ENCODE measurements around the gene GALNS.

Gene GALNS

GRCh38 chr16:88888057-88888456, 31.3 kb upstream of the GALNS start:
- in situ Hi-C loops (cut with MboI; ENCODE audit: low sequenced_read_pairs, unreplicated experiment) = no loop called here
- no peak for TF ChIP-seq CTCF (IDR thresholded peaks at IDR 0.05; ENCODE audit: borderline replicate concordance, control extremely low read depth, extremely low read depth, insufficient read depth, missing control alignments)
- no peak for DNase-seq (ENCODE audit: low spot score)

- TF ChIP-seq CTCF (IDR thresholded peaks at IDR 0.05; ENCODE audit: borderline replicate concordance, control extremely low read depth, extremely low read depth, insufficient read depth, missing control alignments) = no peak
- in situ Hi-C loops (cut with MboI; ENCODE audit: low sequenced_read_pairs, unreplicated experiment) = no loop called here
- no peak for DNase-seq (ENCODE audit: low spot score)
Measured at GRCh38 chr16:88886845-88887521, 30.2 kb upstream of the GALNS start.

GRCh38 chr16:88886420-88886844, 29.7 kb upstream of the GALNS start:
- no peak for TF ChIP-seq CTCF (IDR thresholded peaks at IDR 0.05; ENCODE audit: borderline replicate concordance, control extremely low read depth, extremely low read depth, insufficient read depth, missing control alignments)
- in situ Hi-C loops (cut with MboI; ENCODE audit: low sequenced_read_pairs, unreplicated experiment) = no loop called here
- DNase-seq (ENCODE audit: low spot score) = no peak

GRCh38 chr16:88885693-88886280, 29.0 kb upstream of the GALNS start:
- TF ChIP-seq CTCF (IDR thresholded peaks at IDR 0.05; ENCODE audit: borderline replicate concordance, control extremely low read depth, extremely low read depth, insufficient read depth, missing control alignments) = no peak
- in situ Hi-C loops (cut with MboI; ENCODE audit: low sequenced_read_pairs, unreplicated experiment) = no loop called here
- DNase-seq (ENCODE audit: low spot score) = no peak

- in situ Hi-C loops (cut with MboI; ENCODE audit: low sequenced_read_pairs, unreplicated experiment) = no loop called here
- no peak for DNase-seq (ENCODE audit: low spot score)
- TF ChIP-seq CTCF (IDR thresholded peaks at IDR 0.05; ENCODE audit: borderline replicate concordance, control extremely low read depth, extremely low read depth, insufficient read depth, missing control alignments) = no peak
Measured at GRCh38 chr16:88884569-88885271, 28.0 kb upstream of the GALNS start.

- in situ Hi-C loops (cut with MboI; ENCODE audit: low sequenced_read_pairs, unreplicated experiment) = no loop called here
- TF ChIP-seq CTCF (IDR thresholded peaks at IDR 0.05; ENCODE audit: borderline replicate concordance, control extremely low read depth, extremely low read depth, insufficient read depth, missing control alignments) = no peak
Measured at GRCh38 chr16:88883946-88884345, 27.2 kb upstream of the GALNS start.

More at GRCh38 chr16:88883946-88884345, 27.2 kb upstream of the GALNS start:
- no peak for DNase-seq (ENCODE audit: low spot score)
